ENCODE measurements around the gene PCYT2. TPM values are rescaled to one million over a fixed set of nuclear protein-coding genes. Genes with fewer than 3 reads are reported as not detected.

Gene PCYT2
- total RNA-seq, 2 experiments from 2014 or later = 30.4 to 30.9 TPM

DNA sequence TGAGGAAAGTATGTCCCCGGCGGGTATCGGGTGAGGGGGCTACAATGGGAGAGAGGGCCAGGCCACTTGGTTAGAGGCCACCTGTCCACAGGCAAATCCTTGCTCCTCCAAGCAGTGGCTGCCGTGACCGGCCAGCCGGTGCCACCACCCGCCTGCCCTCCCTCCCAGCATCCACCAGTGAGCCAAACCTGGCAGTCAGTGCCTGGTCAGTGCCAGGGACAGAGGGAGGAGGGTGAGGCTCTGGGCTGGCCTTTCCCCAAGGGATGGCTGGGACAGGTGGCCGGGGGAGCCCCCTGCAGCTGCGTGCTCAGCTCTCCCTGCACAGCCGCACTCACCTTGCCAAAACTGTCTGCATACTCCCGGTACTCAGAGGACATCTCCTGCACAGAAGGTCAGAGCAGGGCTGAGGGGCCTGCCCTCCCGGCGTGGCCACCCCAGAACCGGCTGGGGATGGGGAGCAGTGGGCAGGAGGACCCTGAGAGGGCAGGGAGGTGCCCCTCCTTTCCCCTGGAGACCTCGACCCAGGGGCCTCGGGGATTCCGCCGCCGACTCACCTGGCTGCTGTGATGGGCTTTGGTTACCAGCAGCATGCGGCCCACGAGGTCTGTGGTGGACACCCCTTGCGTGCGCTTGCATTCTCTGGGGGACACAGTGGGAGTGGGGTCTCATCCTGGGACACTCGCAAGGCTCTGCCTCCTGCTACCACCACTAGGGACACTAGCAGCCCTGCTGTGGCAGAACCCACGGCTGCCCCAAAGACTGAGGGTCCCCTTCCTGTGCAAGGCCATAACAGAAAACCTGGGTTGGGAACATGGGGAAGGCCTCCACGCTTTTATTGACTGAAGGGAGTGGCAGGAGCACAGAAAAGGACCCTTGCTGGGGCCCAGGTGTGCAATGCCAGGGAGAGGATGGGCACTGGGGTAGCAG lies 3.7 kb downstream of the PCYT2 start:
- POLR2A ChIA-PET = no interaction called here
- CTCF ChIA-PET = no interaction called here

DNA sequence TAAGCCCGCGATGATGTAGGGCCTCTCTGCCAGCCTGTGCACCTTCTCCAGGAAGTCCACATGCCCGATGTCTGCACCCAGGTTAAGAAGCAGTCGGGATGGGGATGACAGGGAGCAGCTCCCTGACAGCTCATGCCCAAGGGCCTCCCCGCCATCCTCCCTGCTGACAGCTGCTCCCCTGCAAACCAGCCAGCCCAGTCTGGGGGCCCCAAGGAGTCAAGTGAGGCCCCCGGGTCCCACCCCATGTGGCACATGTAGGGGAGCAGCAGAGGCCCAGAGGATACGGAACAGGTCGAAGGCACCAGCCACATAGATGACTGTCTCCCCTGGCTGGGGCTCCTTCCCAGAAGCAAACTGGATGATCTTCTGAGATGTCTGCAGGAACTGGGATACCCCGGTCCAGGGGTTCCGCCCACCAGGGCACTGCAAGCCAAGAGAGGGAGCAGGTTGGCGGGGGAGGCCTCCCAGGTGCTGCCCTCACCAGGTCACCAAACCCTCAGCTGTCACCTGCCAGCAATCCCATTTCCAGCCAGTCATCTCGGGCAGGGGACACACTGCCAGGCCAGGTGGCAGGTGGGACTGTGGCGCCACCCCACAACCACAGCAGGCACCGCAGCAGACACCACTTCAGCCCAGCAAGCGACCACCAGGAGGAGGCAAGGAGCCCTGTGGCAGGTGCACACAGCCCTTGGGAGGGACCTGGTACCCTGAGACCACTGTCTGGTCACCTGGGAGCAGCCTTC lies 4.6 kb downstream of the PCYT2 start:
- ChIA-PET POLR2A (no interaction called here), CTCF (interaction anchor here (0.6 kb wide), 1 partner anchor 55 kb away, joined by 3 read pairs; no protein-coding TSS in a partner anchor)

DNA sequence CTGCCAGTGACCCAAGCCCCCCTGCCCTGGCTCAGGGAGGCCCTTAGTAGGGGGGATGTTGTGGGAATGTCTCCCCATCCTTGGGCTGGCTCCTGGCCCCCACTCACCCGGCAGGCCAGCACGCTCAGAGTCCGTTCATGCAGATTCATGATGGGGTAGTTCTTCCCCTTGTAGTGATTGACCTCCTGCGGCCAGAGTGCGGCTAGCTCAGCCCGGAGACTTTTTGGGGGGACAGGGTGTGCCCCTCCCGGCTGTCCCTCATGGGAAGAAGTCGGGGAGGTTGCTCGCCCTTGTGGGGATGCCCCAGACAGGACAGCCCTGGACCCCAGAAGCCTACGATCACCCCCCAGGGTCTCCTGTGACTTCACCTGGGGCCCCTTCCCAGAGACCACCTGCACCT lies 5.2 kb downstream of the PCYT2 start:
- ChIA-PET POLR2A (no interaction called here), CTCF (interaction anchor here (0.6 kb wide), 1 partner anchor 55 kb away, joined by 3 read pairs; no protein-coding TSS in a partner anchor)

DNA sequence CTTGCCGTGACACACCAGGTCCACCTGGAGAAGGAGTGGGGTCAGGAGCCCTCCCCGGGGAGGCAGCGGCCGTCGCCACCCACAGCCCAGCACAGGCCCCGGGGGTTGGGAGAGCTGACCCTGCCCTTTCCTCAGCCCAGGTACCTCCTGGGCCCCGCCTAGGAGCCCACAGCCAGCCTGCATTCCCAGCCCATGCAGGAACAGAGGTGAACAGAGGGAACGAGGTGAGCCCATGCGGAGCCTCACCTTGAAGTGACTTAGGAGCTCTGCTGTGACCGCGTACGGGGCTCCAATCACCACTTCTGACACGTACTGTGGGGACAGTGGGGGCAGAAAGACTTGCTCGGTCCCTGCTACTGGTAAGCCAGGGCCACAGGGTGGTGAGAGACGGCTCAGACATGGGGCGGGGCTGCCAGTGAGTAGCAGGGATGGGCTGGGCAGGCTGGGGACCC lies 5.7 kb downstream of the PCYT2 start:
- POLR2A ChIA-PET = interaction anchor here (0.5 kb wide), 1 partner anchor 11 kb away, joined by 7 read pairs; no protein-coding TSS in a partner anchor
- CTCF ChIA-PET = no interaction called here

DNA sequence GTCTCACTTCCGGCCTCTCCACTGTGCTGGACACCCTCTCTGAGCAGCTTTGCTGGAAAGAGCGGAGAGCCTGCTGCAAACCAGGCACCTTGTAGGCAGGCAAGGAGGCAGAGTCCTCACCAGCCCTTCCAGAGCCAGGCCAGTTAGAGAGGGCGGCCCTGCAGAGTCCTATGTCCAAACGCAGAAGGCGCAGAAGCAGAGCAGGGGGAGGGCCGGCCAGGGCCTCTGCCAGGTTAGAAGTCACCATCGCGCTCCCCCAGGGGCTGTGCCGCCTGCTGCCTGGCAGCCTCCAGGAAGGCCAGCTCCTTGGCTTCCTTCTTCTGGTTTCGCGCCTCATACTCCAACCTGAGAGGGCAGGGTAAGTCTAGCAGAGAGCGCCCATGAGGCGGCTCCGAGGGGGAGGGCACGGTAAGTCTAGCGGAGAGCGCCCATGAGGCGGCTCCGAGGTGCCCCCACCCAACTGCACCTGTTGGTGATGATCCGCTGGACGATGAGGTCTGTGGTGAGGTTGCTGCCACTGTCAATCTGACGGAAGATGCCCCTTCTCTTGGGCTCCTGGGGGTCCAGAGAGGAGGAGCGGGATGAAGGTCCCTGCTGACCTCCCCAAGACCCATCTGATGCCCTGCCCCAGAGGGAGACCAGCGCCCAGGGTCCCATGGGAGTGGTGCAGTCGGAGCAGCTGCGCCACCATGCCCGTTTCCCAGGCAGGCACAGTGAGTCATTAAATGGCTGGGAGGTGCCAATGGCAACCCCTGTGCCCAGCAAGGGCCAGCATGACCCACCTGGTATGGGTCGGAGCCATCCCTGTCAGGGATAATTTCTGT lies 6.4 kb downstream of the PCYT2 start:
- ChIA-PET POLR2A (interaction anchor here (0.5 kb wide), 1 partner anchor 11 kb away, joined by 7 read pairs; no protein-coding TSS in a partner anchor), CTCF (no interaction called here)

DNA sequence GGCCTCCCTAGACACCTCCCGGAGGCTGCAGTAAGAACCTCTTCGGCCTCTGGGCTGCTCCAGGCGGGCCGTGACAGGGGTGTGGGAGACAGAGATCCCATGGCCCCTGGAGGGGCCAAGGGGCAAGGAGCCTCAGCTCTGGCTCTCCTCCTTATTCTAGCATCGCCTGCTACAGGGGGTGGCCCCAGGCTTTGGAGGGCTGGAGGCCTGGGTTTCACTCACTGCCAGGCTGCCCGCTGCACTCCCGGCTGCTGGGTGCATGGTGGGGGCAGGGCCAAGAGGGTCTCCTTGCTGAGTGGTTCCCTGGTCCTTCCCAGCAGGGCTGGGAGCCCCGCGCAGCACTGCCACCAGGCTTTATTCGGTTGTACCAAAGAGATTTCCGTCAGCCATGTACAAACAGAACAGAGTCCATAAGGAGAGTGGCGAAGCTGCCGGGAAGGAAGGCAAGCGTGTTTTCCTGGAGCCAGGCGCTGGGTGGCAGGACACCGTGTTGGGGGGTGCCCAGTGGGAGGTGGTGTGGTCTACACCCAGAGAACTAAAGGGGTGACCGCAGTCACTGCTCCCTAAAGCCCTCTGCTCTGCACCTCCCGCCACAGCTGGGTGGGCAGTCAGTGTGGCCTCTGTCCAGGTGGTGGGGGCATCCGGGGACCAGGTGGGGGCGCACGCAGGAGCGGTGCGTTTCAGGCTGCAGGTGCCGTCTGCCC lies 7.2 kb downstream of the PCYT2 start:
- POLR2A ChIA-PET = interaction anchor here (1.2 kb wide), 1 partner anchor 12 kb away, joined by 4 read pairs; the partner anchor contains the start of genes ALYREF and ANAPC11
- CTCF ChIA-PET = no interaction called here

DNA sequence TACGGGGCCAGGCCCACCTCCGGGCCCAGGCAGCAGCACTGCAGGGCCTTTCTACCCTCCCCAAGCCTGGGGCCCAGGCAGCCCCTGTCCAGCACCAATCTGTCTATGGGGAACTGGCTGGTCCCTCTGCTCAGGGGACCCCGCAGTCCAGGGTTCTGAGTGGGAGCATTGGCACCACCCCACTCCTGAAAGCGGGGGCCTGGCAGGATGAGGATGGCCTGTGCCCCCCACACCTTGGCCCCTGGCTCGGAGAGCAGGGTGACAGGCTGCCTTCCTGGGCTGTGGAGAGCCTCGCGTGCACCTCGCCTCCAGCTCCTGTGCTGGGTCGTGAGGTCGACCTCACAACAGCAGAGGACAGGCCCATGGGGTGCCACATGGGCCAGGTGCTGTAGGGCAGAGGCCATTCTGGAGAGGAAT lies 7.8 kb downstream of the PCYT2 start:
- ChIA-PET POLR2A (interaction anchor here (1.2 kb wide), 1 partner anchor 11 kb away, joined by 4 read pairs; the partner anchor contains the start of genes ALYREF and ANAPC11), CTCF (no interaction called here)

DNA sequence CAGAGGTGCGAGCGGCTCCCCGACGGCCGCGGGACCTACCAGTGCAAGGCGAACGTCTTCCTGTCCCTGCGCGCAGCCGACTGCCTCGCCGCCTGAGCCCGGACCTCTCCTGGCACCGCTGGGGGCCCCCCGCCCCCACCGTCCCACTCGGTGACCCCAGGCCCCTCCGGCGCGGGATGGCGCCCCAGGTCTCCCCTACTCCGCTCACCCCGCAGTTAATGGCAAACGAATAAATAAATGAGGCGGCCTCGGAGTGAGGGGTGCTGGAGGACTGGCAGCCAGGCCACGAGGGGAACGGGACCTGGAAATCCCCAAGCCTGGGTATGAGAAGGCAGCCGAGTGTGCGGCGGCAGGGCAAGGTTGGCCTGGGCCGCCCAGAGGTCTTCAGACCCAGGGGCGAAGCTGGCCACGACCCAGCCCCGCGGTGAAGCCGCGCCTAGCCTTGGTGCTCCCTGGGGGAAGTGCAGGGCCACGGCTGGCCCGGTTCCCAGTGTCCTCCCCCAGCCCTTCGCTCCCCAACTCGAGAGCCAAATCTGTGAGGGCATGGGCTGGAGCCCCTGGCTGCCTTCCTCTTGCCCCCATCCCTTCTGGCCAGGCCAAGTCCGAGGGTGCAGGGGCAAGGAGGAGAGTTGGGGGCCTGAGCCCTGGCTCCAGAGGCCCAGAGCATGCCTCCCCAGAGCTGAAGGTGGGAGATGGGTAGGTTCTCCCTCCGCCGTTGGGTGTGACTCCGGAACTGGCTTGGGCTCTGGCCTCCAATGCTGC lies 8.4 kb downstream of the PCYT2 start:
- CTCF ChIA-PET = interaction anchor here (1.1 kb wide), 1 partner anchor 9 kb away, joined by 3 read pairs; no protein-coding TSS in a partner anchor
- POLR2A ChIA-PET = interaction anchor here (1.0 to 1.2 kb wide), 2 partner anchors 11 kb away, joined by 4 read pairs; partner anchors contain the start of genes ALYREF and ANAPC11

DNA sequence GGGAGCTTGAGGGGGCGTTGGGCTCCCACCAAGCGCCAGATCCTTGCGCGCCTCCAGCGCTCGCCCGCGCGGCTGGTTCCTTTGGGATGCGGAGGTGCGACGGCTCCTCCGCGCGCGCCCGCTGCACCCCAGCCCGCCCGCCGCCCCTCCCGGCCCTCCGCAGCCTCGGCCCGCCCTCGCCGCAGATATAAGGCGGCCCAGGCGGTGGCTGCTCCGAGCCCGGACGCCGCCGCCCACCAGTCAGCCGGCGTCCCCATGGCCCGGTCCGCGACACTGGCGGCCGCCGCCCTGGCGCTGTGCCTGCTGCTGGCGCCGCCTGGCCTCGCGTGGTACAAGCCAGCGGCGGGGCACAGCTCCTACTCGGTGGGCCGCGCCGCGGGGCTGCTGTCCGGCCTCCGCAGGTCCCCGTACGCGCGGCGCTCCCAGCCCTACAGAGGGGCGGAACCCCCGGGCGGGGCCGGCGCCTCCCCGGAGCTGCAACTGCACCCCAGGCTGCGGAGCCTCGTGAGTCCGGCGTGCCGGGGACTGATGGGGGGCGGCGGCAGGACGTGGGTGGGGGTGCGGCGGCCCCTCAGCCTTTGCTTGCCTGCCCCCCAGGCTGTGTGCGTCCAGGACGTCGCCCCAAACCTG lies 9.1 kb downstream of the PCYT2 start, which contains the start of gene NPB:
TSS of gene NPB (plus strand) at position 216 of the 630 bp plus-strand sequence. CDS start at position 256, 40 bp downstream.
- ChIA-PET POLR2A (interaction anchor here (1.0 kb wide), 1 partner anchor 10 kb away, joined by 4 read pairs; no protein-coding TSS in a partner anchor), CTCF (interaction anchor here (1.1 kb wide), 1 partner anchor 9 kb away, joined by 3 read pairs; no protein-coding TSS in a partner anchor)

DNA sequence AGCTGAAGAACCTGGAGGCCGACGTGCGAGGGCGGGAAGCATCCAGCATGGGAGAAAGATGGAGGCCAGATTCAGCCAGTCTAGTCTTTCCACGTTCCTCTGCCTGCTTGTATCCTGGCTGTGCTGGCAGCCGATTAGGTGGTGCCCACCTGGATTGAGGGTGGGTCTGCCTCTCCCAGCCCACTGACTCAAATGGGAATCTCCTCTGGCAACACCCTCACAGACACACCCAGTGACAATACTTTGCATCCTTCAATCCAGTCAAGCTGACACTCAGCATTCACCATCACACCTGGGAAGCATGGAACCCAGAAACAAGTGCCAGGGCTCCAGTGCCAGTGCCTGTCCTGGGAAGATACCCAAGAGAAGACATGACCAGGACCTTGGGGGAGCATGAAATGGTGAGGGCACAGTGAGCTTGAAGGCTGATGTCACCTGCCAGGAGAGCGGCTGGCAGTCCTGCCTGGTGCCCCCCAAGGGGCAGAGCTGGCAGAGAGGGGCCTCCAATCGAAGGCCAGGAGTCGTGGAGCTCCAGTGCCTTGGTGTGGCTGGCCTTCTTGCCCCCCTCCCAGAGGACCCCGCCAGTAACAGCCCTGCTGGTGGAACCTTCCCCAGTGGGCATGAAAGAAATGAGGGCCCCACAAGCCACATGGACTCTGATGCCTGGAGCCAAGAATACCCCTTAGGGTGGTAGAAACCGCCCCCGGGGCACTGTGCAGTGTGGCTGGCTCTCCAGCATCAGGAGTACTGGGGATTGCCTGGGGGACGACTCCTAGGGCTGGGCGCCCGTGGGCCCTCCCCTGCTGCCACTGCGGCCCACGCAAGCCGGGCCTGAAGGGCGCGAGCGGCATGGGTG lies 9.8 kb downstream of the PCYT2 start:
- ChIA-PET POLR2A (interaction anchor here (1.0 kb wide), 1 partner anchor 9 kb away, joined by 4 read pairs; no protein-coding TSS in a partner anchor), CTCF (interaction anchor here (1.1 kb wide), 1 partner anchor 8 kb away, joined by 3 read pairs; no protein-coding TSS in a partner anchor)

DNA sequence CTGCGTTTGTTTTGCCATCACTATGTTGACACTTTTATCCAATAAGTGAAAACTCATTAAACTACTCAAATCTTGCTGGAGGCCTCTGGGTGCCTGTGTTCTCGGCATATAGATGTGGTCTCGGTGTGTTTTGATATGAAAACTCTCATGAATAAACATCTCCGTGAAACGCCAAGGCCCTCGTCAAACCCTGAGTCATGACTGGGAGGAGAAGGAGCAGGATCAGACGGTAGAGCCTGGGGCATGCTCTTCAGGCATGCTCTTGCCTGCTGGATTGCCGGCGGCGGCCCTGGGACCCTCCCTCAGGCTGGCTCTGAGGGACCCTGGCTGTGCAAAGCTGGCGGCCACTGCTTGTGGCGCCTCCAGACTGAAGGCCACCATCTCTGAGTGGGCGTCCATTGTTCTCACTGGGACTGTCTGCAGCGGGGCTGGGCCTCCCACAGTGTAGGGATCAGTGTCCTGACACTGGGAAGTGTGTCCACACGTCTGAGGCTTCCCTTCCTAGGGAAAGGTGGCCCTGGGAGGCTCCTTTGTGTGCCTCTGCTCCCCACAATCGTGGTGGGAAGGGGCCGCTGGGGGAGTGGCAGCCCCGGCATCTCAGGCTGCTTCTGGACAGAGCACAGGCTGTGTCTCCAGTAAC lies 10.9 kb downstream of the PCYT2 start:
- POLR2A ChIA-PET = no interaction called here

DNA sequence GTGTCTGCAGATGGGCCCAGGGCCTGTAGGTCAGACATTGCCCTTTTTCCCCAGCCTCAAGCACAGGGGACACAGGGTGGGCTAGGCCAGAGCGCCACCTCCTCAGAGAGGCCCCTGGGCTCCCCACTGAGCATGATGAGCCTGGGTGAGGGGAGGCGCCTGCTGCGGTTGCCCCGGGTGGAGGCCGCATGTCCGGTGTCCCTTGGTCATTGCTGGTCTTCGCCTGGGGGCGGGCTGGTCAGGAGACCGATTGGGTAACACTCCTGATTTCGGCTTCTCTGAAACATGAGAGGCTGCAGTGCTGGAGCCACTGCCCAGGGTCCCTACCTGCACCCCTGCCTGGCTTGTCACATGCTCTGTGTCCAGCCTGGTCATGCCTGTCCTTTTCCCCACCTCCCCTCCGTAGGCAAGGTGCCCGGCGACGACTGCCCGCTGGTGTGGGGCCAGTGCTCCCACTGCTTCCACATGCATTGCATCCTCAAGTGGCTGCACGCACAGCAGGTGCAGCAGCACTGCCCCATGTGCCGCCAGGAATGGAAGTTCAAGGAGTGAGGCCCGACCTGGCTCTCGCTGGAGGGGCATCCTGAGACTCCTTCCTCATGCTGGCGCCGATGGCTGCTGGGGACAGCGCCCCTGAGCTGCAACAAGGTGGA lies 11.6 kb downstream of the PCYT2 start:
- ChIA-PET POLR2A (no interaction called here), CTCF (no interaction called here)

More for the DNA sequence above, 10.9 kb downstream of the PCYT2 start:
- CTCF ChIA-PET = no interaction called here

DNA sequence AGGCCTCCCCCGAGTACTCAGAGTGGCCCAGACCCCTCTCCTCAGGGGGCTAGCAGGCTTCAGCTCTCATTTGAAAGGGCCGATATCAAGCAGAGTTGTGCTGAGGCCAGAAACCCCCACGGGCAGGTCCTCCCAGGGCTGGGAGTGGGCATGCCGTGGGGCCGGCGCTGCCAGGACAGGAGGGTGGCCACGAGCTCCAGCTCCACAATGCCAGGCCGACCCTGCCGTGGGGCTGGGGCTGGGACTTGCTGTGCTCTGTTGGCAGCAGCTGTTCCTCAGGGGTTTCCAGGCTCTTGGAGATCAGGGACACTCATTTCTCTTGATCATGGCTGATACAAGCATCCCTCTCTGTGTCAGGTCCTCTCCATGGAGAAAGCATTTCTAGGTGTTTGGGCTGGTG lies 12.3 kb downstream of the PCYT2 start:
- ChIA-PET POLR2A (no interaction called here), CTCF (no interaction called here)

DNA sequence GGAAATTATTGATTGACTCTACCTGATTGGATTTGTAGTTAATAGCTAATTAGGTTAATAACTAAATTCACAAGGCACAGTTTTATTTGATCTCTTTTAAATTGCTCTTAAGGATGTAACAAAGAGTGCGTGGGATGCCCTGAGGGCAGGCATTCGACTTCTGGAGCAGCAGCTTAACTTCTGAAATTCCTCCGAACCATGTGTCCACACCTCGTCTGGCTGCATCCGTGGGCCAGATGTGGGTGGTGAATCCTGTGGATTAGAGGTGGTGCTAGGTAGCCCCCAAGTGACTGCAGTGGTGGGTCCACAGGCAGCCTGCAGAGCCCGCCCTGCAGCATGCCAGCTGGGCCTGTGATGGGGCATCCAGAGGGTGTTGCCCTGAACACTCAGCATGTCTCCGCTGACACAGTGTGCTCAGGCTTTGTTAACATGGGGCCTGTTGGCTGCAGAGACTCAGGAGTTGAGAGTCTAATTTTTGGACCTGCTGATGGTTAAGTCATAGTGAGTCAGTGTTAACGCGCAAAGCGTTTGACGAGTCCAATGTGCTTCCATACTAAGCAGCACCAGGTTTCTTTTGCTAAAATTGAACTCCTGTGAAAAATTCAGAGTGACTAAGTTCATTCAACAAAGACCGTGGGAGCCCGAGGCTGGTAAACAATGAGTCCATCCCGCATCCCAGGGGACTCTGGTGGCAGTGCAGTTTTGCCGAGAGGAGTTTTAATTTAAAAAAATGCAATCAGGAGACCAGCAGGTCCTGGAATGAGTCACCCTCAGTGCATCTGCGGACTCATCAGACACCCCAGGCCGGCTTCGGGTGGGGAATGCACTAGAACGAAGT lies 13.0 kb downstream of the PCYT2 start:
- POLR2A ChIA-PET = no interaction called here
- CTCF ChIA-PET = no interaction called here

DNA sequence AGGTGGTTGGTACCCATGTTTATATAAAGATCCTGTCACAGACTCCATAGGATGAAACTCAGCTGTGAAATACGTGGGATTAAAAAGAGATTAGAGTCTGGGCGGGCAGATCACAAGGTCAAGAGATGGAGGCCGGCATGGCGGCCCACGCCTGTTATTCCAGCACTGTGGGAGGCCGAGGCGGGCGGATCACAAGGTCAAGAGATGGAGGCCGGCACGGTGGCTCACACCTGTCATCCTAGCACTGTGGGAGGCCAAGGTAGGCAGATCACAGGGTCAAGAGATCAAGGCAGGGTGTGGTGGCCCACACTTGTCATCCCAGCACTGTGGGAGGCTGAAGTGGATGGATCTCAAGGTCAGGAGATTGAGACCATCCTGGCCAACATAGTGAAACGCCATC lies 15.8 kb downstream of the PCYT2 start:
- ChIA-PET POLR2A (no interaction called here), CTCF (no interaction called here)

All from activated CD8-positive, alpha-beta memory T cell treated with anti-CD3 and anti-CD28 coated beads for 36 hours (primary cell).